MV-4-11 (cell line): ENCODE data around the gene MRPL38.
A peak's percentile ranks its signal among the peaks of the same experiment; 100 is the strongest.
"Not testable (repeated sequence)": the region's sequence is repeated elsewhere in the genome, so short reads cannot be mapped to it uniquely, and the experiment has no call there.

ENCODE experiments used
- DNase-seq: peaks from one replicate; lab custom pipeline; 2025; lab: John Stamatoyannopoulos, UW

Gene MRPL38

DNA sequence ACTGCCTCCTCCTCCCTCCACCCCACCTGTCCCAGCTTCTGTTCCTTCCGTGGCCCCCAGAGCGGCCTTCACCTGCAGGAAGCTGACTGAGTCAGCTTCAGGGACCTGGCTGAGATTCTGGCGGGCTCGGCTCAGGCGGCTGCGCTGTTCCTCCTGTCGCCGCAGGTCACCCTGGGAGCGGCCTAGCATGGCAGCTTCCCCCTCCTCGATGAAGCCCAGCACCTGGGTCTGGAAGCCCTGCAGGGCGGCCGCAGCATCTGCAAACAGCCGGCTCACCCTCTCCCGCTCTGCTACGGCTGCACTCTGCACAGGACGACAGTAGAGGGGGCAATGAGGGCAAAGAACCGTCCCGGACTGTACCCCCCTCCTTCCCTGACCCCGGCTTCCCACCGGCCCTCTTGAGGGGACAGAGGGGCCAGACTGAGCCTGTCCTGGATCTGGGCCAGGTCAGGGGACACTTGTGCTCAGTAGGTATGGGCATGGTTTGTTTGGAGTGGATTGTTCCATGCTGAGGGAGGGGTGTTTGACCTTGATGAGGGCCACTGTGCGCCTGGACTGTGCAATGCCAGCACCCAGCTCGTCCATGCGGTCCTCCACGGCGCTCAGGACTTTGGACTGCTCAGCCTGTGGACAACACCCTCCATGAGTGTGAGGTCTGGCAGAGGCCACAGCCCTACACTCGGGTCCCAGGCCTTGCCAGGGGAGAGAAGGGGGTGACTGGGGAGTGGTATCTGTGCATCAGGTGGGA lies 28.3 kb downstream of the MRPL38 start:
- DNase-seq: no peak

DNA sequence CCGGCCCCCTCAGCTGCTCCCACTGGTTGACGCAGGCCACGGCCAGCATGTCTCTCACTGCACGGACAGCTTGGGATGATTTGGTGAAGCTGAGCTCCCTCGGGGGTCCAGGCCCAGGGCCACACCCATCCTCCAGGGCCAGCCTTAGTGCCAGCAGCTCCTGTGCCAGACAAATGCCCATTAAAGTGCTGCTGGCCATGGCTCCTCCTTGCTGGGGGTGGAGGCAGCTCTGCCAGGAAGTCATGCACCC lies 28.8 kb downstream of the MRPL38 start:
- DNase-seq: no peak

DNA sequence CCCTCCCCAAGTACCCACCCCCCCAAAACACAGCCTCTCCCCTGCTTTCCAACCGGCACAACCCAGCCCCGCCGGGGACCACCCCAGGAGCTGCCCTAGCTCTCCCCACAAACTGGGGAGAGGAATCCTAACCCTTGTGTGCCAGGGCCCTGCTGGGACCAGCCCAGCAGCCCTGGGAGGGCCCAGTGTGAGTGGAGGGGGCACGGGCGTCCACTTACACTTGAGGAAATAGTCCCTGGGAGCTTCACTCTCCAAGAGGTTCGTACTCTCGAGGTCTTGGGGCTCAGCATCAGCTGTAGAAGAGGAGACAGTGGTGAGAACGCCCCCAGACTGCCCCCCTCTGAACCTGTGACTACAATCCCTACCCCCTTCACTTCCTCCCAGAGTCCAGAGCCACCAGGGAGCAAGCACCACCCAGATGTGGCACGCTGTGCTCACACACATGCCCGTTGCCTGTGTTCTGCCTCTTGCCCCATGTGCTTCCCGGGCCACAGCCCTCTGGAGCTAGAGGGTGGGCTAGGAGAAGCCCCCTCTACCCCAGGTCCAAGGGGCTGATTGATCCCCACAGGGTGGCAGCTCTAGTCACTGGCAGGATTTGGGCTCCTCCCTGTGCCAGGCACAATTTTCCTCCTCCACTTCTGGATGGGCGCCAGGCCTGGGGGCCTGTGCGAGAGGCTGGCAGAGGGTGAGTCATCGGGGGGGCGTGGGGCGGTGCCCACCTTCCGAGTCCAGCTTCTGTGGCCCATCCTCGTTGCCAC lies 29.3 kb downstream of the MRPL38 start:
- DNase-seq: no peak

DNA sequence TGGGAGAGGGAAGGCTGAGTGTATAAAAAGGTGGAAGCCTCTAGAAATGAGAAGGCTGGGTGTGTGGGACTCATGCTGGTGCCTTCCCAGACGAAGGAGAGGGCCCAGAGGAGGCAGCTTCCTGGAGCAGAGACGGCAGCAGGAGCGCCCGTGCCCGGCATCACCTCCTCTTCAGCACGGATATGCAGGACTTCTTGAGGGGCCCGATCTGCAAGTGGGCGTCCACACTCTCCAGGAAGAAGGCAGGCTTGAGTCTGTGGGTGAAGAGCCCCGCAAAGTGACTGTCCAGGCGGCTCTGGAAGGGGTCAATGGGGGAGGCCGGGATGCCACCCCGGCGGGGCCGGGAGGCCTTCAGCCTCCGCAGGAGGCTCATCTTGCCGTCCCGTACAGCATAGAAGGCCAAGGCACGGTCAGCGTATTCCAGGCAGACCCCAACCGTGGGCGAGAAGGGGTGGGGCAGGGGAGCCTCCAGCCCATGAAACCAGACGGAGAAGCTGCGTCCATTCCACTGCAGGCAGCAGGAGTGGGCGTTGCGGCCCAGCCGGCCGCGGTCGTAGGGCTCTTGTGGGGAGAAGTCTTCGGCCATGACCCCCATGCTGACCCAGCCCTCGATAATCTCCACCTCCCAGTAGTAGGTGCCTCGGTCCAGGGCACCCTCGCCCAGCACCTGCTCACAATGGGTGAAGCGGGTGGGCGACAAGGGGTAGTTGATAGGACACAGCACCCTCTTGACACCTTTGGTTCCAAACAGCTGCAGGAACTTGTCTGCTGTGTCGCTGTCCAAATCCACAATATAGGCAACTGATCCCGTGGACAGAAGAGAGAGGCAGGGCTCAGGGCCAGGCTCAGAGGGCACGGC lies 30.1 kb downstream of the MRPL38 start:
- DNase-seq: no peak

DNA sequence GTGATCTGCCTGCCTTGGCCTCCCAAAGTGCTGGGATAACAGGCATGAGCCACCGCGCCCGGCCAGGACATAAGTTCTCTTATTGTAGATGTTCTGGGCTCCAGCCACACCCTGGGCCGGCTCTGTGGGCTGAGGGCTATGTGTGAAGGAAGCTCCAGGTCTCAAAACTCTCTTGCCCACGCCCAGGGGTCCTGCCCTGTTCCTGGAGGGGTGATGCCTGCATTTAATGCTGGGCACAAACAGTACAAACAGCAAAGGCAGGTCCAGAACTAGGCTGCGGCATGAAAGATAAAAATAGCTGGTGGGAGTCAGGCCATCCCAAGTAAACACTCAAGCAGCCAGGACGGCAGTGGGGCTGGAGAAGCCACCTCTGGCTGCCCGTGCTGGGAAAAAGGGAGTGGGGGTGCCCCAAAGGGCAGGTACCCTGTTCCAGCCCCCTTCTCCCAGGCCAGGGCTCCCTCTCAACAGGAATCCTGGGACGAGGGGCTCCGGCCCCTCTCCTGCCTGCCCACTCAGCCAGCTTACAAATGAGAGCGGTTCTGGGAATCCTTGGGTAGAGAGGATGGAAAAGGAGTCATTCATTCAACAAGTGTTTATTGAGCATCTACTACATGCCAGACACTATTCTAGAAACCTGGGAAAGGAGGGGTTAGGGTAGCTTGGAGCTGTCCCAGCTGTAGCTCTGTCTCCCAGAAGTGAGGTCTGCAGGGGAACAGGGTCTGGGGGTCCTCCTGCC lies 30.9 kb downstream of the MRPL38 start:
- DNase-seq: no peak

DNA sequence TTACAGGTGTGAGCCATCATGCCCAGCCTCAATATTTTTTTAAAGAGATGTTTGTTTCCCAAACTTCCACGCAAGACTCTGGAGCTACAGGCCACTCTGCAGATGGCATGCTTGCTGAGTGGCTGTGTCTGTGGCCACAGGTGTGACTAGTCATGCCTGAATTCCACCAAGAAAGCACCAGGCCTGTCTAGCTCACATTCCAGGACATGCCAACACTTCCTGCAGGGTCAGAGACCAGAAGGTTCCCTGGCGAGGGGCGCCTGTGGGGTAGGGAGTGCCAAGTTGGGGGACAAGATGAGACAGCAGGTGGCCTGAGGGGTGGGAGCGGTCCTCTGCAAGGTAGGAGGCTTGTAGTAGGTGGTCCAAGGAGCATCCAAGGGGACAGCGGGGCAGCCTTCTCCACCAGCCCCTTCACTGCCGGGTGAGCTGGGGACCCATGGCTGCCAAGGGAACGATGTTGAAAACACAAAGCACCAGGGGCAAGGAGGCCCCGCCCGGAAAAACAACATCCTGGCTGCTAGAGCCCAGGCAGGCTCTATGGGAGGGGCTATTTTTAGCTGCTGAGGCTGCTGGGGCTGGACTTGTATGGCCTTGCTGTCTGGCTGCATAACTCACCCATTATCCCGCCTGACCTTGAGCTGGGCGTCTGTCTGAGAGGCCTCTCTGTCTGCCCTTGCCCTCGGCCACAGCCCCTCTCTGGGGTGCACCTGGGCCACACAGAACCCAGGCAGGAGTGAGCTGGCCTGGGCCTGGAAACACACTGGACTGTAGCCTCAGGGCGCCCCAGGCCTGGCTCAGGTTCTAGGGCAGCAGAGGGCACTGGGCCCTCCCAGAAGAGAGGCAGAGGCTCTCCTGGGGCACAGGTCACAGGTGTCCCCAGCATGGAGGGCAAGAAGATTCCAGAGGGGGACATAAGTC lies 32.0 kb downstream of the MRPL38 start:
- no peak for DNase-seq

DNA sequence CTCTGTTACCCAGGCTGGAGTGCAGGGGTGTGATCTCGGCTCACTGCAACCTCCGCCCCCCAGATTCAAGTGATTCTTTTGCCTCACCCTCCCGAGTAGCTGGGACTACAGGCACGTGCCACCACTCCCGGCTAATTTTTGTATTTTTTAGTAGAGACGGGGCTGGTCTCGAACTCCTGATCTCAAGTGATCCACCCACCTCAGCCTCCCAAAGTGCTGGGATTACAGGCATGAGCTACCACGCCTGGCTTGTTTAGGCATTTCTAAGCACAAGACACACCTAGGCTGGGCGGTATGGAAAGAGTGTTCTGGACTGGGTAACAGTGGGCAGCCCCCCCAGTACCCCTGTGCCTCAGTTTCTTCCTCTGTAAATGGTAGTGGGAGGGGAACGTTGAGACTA lies 34.5 kb downstream of the MRPL38 start:
- DNase-seq: not testable (repeated sequence)

DNA sequence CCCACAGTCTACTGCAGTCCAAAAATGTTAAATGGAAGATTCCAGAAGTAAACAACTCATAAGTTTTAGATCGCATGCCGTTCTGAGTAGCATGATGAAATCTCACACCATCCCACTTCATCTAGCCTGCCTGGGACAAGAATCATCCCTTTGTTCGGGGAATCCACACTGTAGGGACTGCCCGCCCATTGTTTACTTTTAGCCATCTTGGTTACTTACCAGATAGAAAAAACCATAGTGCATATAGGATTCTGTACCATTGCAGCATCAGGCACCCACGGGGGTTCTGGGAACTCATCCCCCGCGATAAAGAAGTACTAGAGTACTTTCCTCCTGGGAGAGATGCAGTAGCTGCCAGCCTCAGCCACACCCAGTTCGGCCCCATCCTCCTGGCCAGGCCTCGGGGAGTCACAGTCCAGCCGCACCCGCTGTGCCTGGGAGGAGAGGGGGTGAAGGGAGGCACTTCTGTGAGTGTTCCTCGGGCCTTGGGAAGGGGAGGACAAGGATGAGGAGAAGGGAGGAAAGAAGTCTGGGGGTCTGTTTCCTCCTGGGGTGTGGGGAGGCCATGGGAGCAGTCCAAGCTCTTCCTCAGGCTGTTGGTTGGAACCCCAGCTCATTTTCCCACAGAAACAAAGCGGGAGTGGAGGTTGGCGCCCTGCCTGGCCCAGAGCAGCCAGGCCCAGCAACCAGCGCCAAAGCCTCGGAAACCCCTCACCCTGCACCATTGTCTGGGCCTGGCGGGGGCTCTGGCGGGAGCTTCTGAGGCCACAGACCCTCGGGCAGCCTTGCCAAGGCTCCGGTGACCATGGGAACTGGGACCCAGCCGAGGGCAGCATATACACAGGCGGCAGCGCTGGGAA lies 35.2 kb downstream of the MRPL38 start:
- DNase-seq: no peak

DNA sequence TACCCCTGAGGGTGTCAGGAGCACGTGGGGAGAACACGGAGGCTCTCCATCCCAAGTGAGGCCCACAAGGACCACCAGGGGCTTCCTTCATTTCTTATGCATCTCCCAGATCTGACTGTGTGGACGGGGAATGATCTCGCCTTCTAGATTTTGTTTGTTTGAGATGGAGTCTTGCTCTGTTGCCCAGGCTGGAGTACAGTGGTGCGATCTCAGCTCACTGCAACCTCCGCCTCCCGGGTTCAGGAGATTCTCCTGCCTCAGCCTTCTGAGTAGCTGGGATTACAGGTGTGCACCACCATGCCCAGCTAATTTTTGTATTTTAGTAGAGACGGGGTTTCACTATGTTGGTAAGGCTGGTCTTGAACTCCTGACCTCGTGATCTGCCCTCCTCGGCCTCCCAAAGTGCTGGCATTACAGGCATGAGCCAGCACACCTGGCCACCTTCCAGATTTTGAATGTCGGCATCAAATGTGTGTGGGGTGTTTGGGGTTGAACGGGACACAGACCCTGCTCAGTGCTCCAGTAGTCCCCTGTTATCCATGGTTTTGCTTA lies 35.9 kb downstream of the MRPL38 start:
- not testable (repeated sequence) for DNase-seq

DNA sequence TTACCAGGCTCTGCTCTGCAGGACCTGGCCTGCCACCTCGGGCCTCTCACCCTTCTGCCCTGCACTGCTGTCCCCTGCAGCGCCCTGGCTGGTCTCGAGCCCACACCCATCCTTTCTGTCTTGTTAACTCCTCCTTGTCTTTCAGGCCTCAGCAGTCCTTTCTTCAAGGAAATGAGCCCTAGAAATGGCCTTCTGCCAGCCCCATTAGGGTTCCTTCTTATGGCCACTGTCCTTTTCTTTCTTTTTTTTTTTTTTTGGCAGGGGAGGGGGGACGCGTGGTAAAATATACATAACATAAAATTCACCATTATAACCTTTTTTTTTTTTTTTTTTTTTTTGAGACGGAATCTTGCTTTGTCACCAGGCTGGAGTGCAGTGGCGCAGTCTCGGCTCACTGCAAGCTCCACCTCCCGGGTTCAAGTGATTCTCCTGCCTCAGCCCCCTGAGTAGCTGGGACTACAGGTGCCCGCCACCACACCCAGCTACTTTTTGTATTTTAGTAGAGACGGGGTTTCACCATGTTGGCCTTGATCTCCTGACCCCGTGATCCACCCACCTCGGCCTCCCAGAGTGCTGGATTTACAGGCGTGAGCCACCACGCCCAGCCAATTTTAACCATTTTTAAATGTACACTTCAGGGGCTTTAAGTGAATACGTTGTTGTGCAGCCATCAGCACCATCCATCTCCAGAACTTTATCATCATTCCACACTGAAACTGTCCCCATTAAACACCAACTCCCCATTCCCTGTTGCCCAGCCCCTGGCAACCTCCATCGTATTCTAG lies 39.1 kb downstream of the MRPL38 start:
- DNase-seq: not testable (repeated sequence)

DNA sequence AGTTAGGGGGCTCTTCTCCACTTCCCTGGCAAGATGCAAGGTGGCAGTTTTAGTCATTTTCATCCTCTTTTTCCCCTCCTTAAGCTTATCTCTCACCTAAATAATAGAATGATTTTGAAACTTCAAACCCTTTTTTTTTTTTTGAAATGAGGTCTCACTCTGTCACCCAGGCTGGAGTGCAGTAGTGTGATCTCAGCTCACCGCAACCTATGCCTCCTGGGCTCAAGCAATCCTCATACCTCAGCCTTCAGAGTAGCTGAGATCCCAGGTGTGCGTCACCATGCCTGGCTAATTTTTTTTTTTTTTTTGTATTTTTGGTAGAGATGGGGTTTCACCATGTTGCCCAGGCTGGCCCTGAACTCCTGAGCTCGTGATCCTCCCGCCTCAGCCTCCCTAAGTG lies 39.8 kb downstream of the MRPL38 start:
- not testable (repeated sequence) for DNase-seq

DNA sequence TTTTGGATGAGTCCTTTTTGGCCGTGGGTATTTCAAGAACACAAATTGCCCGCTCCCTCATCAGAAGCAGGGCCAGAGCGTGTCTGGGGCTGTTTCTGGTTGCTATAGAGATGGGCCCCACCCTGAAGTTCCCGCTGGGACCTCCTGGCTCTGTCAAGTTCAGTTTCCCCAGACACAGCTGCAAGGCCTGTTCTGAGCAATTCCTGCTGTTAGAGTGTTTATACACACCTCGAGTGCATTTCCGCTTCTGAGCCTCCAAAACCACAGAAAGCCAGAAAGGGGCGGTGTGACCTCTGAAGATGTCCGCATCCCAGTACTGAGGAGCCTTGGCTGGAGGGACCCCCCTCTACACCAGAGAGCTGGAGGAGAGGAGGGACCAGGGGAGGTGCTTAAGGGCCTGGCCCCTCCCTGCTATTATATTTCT lies 40.2 kb downstream of the MRPL38 start:
- peak; percentile 86 for DNase-seq

DNA sequence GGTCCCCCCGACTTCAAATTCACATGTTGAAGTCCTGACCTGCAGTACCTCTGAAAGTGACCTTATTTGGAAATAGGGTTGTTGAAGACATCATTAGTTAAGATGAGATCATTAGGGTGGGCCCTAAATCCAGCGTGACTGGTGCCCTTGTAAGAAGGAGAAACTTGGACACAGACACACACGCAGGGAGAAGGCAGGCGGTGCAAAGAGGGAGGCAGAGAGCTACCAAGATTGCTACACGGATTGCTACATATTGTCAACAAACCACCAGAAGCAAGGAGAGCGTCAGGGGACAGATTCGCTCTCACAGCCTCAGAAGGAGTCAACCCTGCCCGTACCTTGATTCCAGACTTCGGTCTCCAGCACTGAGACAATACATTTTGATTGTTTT lies 42.8 kb downstream of the MRPL38 start:
- DNase-seq: peak; percentile 24

DNA sequence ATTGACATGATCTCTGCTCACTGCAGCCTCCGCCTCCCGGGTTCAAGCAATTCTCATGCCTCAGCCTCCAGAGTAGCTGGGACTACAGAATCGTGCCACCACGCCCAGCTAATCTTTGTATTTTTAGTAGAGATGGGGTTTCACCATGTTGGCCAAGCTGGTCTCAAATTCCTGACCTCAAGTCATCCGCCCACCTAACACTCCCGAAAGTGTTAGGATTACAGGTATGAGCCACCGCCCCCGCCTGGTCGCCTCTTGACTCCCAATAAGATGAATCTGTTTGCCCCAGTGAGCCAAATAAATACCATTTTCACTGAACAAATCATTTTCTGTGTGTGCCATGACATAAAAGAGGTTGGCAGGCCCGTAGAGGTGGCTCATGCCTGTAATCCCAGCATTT lies 45.3 kb downstream of the MRPL38 start:
- DNase-seq: not testable (repeated sequence)

DNA sequence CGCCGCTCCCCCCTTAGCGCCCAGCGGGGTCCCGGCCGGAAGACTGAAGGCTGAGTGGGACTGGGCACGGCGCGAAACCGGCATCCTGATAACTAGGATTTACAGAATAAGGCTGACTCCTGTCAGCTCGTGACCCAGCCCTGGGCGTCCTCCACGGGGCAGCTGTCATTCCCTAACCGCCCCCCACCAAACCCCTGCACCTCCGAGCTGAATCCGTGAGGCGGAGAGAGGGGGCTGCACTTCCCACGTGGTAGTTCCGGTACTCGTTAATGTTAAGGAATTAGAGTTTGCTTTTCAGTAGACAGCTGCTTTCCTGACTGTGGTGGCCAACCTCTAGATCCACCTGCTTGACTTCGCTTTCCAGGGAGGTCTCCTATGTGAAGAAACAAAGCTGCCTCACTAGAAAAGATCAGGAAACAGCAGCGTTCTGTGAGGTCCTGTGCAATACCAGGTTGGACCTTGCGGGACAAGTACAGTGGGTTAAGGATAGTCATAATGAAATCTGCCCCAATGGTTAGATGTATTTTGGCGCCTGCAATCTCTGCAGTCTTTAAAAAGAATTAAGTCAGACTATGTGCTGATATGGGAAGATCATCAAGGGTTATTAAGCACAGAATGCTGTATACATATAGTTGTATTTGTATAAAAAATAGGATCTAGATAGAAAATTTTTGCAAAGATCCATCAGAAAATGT lies 48.5 kb downstream of the MRPL38 start:
- DNase-seq: peak; percentile 20

DNA sequence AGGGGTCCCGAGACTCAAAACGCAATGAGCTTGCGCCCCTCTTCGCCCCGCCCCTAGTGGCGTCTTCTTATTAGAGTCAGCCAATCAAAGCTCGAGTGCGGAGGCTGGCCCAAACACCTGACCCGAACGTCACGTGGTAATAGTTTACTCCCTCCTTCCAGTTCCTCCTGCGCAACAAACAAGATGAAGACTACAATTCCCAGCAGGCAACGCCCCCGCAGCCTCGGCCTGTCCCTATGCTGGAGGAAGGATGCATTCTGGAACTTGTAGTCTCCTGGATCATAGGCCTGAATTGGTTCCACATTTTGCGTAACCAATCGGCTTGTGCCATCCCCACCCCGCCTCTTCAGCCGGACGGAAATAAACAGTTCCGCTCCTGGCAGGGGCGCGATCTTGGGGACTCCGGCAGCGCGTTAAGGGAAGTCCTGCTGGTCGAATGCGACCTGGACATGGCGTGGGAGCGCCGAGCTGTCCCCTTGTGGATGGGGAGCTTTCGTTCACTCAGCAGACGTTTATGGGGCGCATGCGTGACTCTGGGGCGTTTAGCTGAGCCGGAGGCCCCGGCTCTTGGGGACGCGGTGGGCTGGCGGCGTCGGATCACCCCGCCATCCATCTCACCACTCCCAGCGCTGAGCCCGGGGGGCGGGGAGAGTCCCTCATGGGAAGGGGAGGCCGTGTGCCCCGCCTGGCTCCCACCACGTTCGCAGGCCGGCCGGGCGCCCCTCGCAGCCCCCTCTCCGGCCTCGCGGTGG lies 49.2 kb downstream of the MRPL38 start, which contains the start of gene WBP2:
Gene WBP2, minus strand, starts transcription at position 26 of the 752 bp plus-strand sequence. CDS start 38 bp downstream, outside the sequence.
- DNase-seq: peak; percentile 100

DNA sequence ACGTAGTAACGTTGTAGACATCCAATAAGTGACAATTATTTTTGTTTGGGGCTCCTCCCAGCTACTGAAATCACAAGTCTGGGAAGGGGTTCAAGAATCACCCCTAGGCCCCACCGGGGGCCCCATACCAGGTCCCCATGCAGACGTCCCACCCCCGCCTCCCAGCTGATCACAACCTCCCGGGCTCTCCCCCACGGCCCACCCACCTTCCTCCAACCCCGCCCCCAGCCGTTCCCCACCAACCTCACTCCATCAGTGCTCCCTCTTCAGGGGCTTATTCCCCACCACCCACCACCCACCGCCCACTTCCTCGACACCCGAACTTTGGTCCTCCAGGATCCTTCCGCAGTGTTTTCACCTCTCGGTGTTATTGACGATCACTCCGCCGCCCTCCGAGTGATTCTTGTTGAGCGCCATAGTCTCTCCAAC lies 49.8 kb downstream of the MRPL38 start:
- no peak for DNase-seq
